Breast epithelium (tissue), 4 donors: ENCODE measurements around the gene SNRNP27. TPM values are rescaled to one million over a fixed set of nuclear protein-coding genes. Genes with fewer than 3 reads are reported as not detected.
A peak's percentile ranks its signal among the peaks of the same experiment; 100 is the strongest.

ENCODE experiments used
- DNase-seq, 2 donors: peaks; one replicate each; pipeline ENCODE4 v3.0.0-alpha.2; 2019; ENCODE audit warnings: low spot score in 2 of 2
- H3K27ac ChIP-seq, 2 donors: fragments of 200-600 bp; sonication (generic) in 1 of 2; one replicate each; pipeline ENCODE4 v1.5.1; 2016 to 2019; ENCODE audit warnings: mild to moderate bottlenecking in 1 of 2
- H3K27me3 ChIP-seq, 2 donors: fragments of 200-600 bp; sonication (generic) in 1 of 2; one replicate each; pipeline versions ENCODE4 v1.5.1 to v1.6.0; 2017 to 2019; ENCODE audit warnings: control low read depth in 1 of 2, mild to moderate bottlenecking in 1 of 2
- H3K36me3 ChIP-seq: fragments of 200-600 bp; one replicate; pipeline ENCODE4 v1.5.1; 2019
- H3K4me1 ChIP-seq, 2 donors: fragments of 200-600 bp; sonication (generic); one replicate each; pipeline ENCODE4 v1.5.1; 2016 to 2019; ENCODE audit warnings: control low read depth in 1 of 2
- H3K4me3 ChIP-seq, 3 donors: fragments of 200-600 bp; sonication (generic); 1 replicate in 2 of 3; 2 replicates in 1 of 3; pipeline ENCODE4 v1.5.1; 2016 to 2019; ENCODE audit warnings: mild to moderate bottlenecking in 3 of 3, moderate library complexity in 2 of 3
- H3K9me3 ChIP-seq, 2 donors: fragments of 200-600 bp; sonication (generic) in 1 of 2; one replicate each; pipeline ENCODE4 v1.5.1; 2016 to 2019; ENCODE audit warnings: control low read depth in 1 of 2
- CTCF ChIP-seq, 3 donors: fragments of 450-650 bp; IDR thresholded peaks; one replicate each; pipeline ENCODE4 v1.5.1; 2016 to 2017; ENCODE audit warnings: antibody characterized with exemption in 3 of 3, mild to moderate bottlenecking in 3 of 3, moderate library complexity in 3 of 3
- POLR2A ChIP-seq: fragments of 450-650 bp; IDR thresholded peaks from one replicate; pipeline ENCODE4 v1.6.1; 2016; ENCODE audit warnings: antibody characterized with exemption, mild to moderate bottlenecking, moderate library complexity
- POLR2AphosphoS5 ChIP-seq, 3 donors: sonication (generic); formaldehyde crosslinking; IDR thresholded peaks; one replicate each; pipeline ENCODE4 v1.6.1; 2017; ENCODE audit warnings: antibody characterized with exemption in 3 of 3
- intact Hi-C: fragments of 100-400 bp; cut with DNase I; formaldehyde crosslinking; loops from one replicate; pipeline ENCODE4 v1.15.1; 2023; ENCODE audit warnings: low total_unique reads
- total RNA-seq, 3 donors: library from RNA; depleted of rRNA; stranded (reverse); fragments of >200 nt; gene quantifications; one replicate each; pipeline ENCODE4 v1.1.0, GENCODE V29; 2016

SNRNP27 gene
- 10 to 100 TPM; 79.2 to 82.9 (median 80.0) TPM for total RNA-seq

- intact Hi-C loops = no loop called here
- Histone ChIP-seq H3K27me3 (no peaks in the 10 kb centered on the region), H3K4me1 (peaks cover 0 to 6% of the 10 kb centered on the region in 2 donors), H3K27ac (peak within 1 kb of the TSS; percentile 80 to 90), H3K4me3 (peak within 1 kb of the TSS; percentile 65 to 71 (median 71)), H3K36me3 (no peaks in the 10 kb centered on the region), H3K9me3 (no peaks in the 10 kb centered on the region)
- TF ChIP-seq POLR2A (peak; percentile 41), POLR2AphosphoS5 (IDR thresholded peaks at IDR 0.05) (peak; percentile 86 to 94 (median 89)), CTCF (IDR thresholded peaks at IDR 0.05) (no peak)
- DNase-seq = peak; percentile 63 to 83
Measured at GRCh38 chr2:69893684-69894551, at the start of gene SNRNP27. Gene SNRNP27, plus strand, starts transcription at chr2:69893956. Its CDS starts 29 bp downstream, at chr2:69893985.

DNA sequence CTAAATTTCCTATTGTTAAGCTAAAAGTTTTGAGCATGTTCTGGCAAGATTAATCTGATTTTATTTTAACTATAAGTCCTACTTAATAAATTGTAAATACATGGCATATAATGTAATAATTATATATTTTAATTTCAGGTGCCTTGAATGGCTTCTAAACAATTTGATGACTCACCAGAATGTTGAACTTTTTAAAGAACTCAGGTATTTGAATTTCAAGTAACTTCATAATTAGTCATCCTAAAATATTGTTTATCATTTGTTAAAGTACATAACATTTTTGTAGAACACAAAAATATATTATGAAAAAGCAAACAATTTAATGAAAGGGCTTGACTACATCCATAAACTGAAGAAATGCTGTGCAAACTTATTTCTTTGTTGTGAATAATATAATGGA lies 49.8 kb upstream of the SNRNP27 start:
- no peak overlapping the region for H3K4me3 ChIP-seq
- H3K9me3 ChIP-seq = no peaks in the 10 kb centered on the region
- intact Hi-C loops = no loop called here
- no peak overlapping the region for H3K27ac ChIP-seq
- no peaks in the 10 kb centered on the region for H3K27me3 ChIP-seq
- TF ChIP-seq CTCF (IDR thresholded peaks at IDR 0.05) (no peak), POLR2AphosphoS5 (IDR thresholded peaks at IDR 0.05) (no peak), POLR2A (no peak)
- no peaks in the 10 kb centered on the region for H3K4me1 ChIP-seq
- DNase-seq = no peak
- H3K36me3 ChIP-seq = no peaks in the 10 kb centered on the region

DNA sequence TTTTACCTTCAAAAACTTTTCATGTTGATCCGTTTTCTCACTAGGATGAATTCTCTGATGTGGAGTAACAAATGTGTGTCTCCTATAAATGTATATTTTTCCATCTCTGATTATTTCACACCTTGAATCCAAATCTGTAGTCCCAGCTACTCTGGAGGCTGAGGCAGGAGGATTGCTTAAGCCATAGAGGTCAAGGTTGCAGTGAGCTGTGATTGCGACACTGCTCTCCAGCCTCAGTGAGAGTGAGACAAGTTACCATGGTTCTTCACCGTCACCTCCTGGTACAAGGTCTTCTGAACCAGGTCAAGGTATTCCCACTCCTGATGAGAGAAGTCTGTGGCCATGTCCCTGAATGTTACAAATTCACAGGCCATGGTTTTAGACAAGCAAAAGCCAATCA lies 49.2 kb upstream of the SNRNP27 start:
- H3K9me3 ChIP-seq = no peaks in the 10 kb centered on the region
- H3K4me3 ChIP-seq = no peak overlapping the region
- H3K36me3 ChIP-seq = no peaks in the 10 kb centered on the region
- TF ChIP-seq POLR2A (no peak), POLR2AphosphoS5 (IDR thresholded peaks at IDR 0.05) (no peak), CTCF (IDR thresholded peaks at IDR 0.05) (no peak)
- intact Hi-C loops = no loop called here
- no peak for DNase-seq
- no peaks in the 10 kb centered on the region for H3K4me1 ChIP-seq
- no peaks in the 10 kb centered on the region for H3K27me3 ChIP-seq
- no peak overlapping the region for H3K27ac ChIP-seq

DNA sequence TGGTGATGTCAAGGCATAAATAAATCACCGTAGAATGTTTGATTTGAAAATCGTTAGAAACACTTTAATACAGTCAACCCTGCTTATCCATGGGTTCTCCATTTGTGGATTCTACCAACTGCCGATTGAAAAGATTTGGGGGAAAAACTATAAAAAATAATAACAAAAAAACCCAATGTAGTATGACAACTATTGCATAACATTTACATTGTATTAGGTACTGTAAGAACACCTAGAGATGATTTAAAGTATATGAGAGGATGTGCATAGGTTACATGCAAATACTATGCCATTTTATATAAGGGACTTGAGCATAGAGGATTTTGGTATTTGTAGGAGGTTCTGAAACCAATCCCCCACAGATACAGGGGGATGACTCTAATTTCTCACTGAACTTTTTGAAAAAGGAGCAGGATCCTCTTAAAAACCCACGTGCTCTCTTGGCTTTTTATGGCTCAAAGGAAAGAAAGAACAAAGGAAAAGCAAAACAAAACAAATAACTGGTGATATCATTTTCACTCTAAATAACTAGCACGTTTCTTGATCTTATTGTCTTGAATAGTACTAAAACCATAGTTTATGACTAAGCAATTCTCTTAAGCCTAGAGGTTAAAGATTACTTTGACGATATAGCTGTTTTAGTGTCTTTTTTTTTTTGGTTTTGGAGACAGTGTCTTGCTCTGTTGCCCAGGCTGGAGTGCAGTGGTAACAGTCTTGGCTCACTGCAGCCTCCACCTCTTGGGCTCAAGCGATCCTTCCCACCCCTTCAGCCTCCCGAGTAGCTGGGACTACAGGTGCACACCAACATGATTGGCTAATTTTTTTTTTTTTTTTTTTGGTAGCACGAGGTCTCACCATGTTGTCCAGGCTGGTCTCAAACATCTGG lies 47.3 kb upstream of the SNRNP27 start:
- Histone ChIP-seq H3K9me3 (no peaks in the 10 kb centered on the region), H3K36me3 (no peaks in the 10 kb centered on the region), H3K4me3 (no peak overlapping the region), H3K27me3 (no peaks in the 10 kb centered on the region), H3K27ac (no peak overlapping the region), H3K4me1 (no peaks in the 10 kb centered on the region)
- no peak for TF ChIP-seq POLR2AphosphoS5 (IDR thresholded peaks at IDR 0.05)
- no peak for TF ChIP-seq CTCF (IDR thresholded peaks at IDR 0.05)
- TF ChIP-seq POLR2A = no peak
- no peak for DNase-seq
- intact Hi-C loops = loop anchor here (5.0 kb wide), 1 partner anchor 1111 kb away; no protein-coding TSS in a partner anchor
